Measurements from ENCODE around the gene IL1R1.

The IL1R1 gene

GRCh38 chr2:102166189-102166845 is 23.8 kb downstream of the IL1R1 start:
- TF ChIP-seq CTCF (conservative IDR thresholded peaks at IDR 0.05): peak; percentile 83
- peak overlapping the region; percentile 36 for H3K27ac ChIP-seq

- no peak overlapping the region for H3K27ac ChIP-seq
- TF ChIP-seq CTCF (conservative IDR thresholded peaks at IDR 0.05): no peak
Measured at GRCh38 chr2:102168026-102168771, 25.7 kb downstream of the IL1R1 start.

- no peak overlapping the region for H3K27ac ChIP-seq
- TF ChIP-seq CTCF (conservative IDR thresholded peaks at IDR 0.05): no peak
Measured at GRCh38 chr2:102171946-102172345, 29.4 kb downstream of the IL1R1 start.

GRCh38 chr2:102172745-102173144 is 30.2 kb downstream of the IL1R1 start:
- no peak overlapping the region for H3K27ac ChIP-seq
- TF ChIP-seq CTCF (conservative IDR thresholded peaks at IDR 0.05): no peak

GRCh38 chr2:102176172-102176571 is 33.6 kb downstream of the IL1R1 start:
- TF ChIP-seq CTCF (conservative IDR thresholded peaks at IDR 0.05): no peak

GRCh38 chr2:102177814-102178478 is 35.4 kb downstream of the IL1R1 start:
- no peak for TF ChIP-seq CTCF (conservative IDR thresholded peaks at IDR 0.05)
- H3K27ac ChIP-seq: no peak overlapping the region

More at GRCh38 chr2:102176172-102176571, 33.6 kb downstream of the IL1R1 start:
- no peak overlapping the region for H3K27ac ChIP-seq

GRCh38 chr2:102179061-102179460 is 36.5 kb downstream of the IL1R1 start:
- no peak for TF ChIP-seq CTCF (conservative IDR thresholded peaks at IDR 0.05)

More at GRCh38 chr2:102179061-102179460, 36.5 kb downstream of the IL1R1 start:
- no peak overlapping the region for H3K27ac ChIP-seq

Measured in VCaP (cell line).